Choroid plexus epithelial cell (primary cell): ENCODE measurements around the gene NGF.

Experiments
- DNase-seq: peaks from one replicate; pipeline ENCODE4 v3.0.0-alpha.2; 2010; ENCODE audit warnings: low read depth
- H3K4me3 ChIP-seq: 2 replicates; pipeline ENCODE4 v1.5.1; 2011; ENCODE audit warnings: low read depth, mild to moderate bottlenecking, control low read depth, low read length, moderate library complexity
- TF ChIP-seq, protein P1 (sequence below): conservative IDR thresholded peaks from 2 replicates; pipeline ENCODE4 v1.5.1; 2011; ENCODE audit warnings: low read depth, mild to moderate bottlenecking, control low read depth, inconsistent platforms, low read length, moderate library complexity

The NGF gene

DNA sequence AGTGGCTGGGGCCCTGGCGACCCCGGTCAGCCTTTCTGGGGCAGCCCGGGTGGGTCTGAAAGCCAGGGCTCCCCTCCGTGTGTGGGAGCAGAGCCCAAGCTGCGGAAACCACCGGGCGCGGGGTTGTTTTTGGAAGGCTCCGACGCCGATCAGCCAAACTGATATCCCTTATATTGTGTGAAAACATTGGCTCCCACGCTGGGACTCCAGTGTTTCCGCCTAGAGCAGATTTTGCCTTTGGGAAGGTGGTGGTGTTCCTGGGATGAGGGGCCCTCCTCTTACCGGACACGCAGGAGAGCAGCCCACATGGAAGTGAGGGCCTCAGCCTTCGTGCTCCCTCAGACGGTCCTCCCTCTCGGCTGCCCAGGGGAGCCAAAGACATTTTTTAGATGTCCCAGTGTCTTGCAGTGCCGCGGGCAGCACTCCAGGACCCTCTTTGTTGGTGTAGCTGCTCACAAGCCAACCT lies 54.3 kb downstream of the NGF start:
- TF ChIP-seq, protein P1, sequence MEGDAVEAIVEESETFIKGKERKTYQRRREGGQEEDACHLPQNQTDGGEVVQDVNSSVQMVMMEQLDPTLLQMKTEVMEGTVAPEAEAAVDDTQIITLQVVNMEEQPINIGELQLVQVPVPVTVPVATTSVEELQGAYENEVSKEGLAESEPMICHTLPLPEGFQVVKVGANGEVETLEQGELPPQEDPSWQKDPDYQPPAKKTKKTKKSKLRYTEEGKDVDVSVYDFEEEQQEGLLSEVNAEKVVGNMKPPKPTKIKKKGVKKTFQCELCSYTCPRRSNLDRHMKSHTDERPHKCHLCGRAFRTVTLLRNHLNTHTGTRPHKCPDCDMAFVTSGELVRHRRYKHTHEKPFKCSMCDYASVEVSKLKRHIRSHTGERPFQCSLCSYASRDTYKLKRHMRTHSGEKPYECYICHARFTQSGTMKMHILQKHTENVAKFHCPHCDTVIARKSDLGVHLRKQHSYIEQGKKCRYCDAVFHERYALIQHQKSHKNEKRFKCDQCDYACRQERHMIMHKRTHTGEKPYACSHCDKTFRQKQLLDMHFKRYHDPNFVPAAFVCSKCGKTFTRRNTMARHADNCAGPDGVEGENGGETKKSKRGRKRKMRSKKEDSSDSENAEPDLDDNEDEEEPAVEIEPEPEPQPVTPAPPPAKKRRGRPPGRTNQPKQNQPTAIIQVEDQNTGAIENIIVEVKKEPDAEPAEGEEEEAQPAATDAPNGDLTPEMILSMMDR = no peak
- no peak for DNase-seq
- H3K4me3 ChIP-seq = no peak overlapping the region

DNA sequence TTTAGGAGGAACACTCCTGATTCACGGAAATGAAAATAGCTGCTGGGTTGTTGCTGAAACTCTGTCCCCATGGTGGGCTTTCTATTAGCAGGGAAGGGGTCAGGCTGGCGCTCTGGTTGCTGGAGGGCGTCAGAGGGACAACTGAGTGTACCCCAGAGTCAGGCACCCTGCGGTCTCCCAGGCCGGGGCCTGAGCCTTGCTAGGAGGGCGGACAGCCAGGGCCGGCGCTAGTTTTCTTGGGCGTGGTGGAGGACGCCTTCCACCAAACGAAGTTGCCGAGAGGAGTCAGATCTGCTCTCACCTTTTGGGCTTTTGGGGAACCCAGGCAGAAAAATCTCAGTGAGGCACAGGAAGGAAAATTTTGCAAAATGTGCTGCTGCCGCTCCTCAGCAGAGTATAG lies 54.8 kb downstream of the NGF start:
- no peak overlapping the region for H3K4me3 ChIP-seq
- TF ChIP-seq, protein P1 = no peak
- DNase-seq = no peak

DNA sequence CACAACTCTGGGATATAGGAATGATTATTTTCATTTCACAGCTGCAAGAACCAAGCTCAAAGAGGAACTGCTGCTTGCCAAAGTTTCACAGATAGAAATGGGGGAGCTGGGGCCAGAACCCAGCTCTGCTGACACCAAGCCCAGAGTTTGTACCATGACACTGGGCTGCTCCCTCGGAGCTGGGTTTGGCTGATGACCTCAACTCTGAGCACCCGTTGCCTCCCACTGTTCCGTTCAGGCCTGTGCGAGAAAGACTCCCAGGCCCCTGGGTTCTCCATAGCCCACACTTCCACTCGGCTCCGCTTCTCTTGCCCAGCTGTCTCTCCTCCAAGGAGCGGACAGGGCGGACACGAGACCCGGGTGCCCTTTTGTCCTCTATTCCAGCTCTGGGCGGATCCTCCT lies 55.2 kb downstream of the NGF start:
- TF ChIP-seq, protein P1 = no peak
- DNase-seq = peak; percentile 45
- no peak overlapping the region for H3K4me3 ChIP-seq

DNA sequence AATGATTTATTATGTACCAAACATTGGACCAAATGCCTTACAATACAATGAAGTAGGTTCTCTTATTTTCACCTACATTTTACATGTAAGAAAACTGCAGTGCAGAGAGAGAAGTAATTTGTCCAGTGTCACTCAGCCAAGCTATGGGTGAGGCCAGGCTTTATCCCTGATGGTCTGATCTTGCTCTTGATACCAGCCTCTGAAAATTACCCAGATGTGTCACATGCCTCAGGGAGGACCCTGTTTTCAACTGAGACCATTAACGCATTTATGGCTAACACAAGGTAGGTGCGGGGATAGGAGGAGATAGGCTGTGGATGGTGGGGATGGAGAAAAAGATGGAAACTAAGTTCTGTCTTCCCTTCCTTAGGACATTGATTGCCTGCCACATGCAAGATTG lies 56.9 kb downstream of the NGF start:
- TF ChIP-seq, protein P1 = no peak
- DNase-seq = no peak
- H3K4me3 ChIP-seq = no peak overlapping the region

DNA sequence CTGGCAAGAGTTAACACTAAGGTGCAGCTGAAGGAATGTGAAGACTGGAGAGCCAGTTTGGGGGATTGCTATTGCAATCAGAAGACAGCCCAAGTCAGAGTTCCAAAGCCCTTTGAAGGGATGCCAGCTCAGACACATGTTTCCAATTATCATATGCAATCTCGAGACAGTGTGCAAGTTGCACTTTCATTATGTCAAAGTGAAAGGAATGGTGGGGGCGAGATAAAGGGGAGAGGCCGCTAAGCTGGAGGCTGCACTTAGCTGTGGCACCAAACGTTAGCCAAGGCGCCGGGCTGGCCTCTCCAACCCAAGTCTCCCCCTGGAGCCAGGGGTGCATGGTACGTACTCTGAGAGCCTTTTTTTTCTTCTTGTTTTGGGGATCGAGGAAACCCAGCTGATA lies 58.0 kb downstream of the NGF start:
- peak; percentile 74 for DNase-seq
- H3K4me3 ChIP-seq = no peak overlapping the region
- TF ChIP-seq, protein P1 = no peak

DNA sequence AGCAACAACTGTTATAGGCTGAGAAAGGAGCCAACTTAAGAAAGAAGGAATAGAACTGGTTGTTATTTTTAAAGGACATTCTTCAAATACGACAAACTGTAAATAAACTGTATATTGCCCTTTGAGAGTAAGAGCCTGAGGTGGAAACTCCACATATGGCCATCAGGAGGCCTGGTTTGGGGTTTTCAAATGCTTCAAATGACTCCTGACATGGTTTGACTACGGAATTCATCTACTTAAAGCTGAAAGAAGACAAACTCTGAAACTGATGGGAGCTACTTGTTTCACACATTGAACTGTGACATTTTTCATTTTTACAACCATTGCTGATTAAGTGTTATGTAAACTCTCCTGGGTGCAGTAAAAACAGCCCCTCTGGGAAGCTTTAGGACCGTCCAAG lies 59.8 kb downstream of the NGF start:
- no peak for DNase-seq
- H3K4me3 ChIP-seq = no peak overlapping the region
- TF ChIP-seq, protein P1 = no peak

DNA sequence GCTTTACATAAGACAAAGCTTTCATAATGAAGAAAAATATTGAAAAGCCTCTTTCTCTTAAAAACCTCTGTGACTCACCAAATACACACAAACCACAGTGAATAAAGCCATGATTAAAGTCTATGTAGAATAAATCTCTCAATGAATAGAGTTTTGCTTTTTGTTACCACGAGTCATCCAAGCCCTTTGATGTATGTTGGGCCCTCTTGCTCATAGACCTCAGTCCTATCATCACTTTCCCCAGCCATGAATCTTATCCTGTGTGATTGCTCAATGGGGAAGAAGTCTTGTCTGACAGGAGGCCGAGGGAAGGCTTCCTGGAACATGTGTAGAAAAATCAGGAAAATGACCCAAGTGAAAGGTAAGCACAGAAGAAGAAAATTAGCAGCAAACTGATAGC lies 60.8 kb downstream of the NGF start:
- no peak overlapping the region for H3K4me3 ChIP-seq
- DNase-seq = no peak
- TF ChIP-seq, protein P1 = no peak
